ENCODE results near the gene FLRT1.
A peak's percentile ranks its signal among the peaks of the same experiment; 100 is the strongest.

FLRT1 gene

GRCh38 chr11:64035576-64035975, at the start of gene FLRT1:
Gene FLRT1 (plus strand): TSS chr11:64035931. CDS start chr11:64116268, 80,337 bp downstream.
- no peak for TF ChIP-seq ZNF274 (IDR thresholded peaks at IDR 0.05; ENCODE audit: low read depth, low read length)
- H3K4me3 ChIP-seq (ENCODE audit: low read length) = no peak within 1 kb of the TSS

GRCh38 chr11:63986156-63986931, 49.4 kb upstream of the FLRT1 start, which contains the start of gene OTUB1:
Gene OTUB1 (plus strand): TSS chr11:63986438. CDS start chr11:63986457, 19 bp downstream.
- H3K4me3 ChIP-seq (ENCODE audit: low read length) = peak within 1 kb of the TSS; percentile 79
- no peak for TF ChIP-seq ZNF274 (IDR thresholded peaks at IDR 0.05; ENCODE audit: low read depth, low read length)

- H3K4me3 ChIP-seq (ENCODE audit: low read length) = peak overlapping the region; percentile 79
- TF ChIP-seq ZNF274 (IDR thresholded peaks at IDR 0.05; ENCODE audit: low read depth, low read length) = no peak
Observed at GRCh38 chr11:63986932-63987513, 48.7 kb upstream of the FLRT1 start.

- no peak for TF ChIP-seq ZNF274 (IDR thresholded peaks at IDR 0.05; ENCODE audit: low read depth, low read length)
- H3K4me3 ChIP-seq (ENCODE audit: low read length) = no peak overlapping the region
Observed at GRCh38 chr11:63991558-63991957, 44.2 kb upstream of the FLRT1 start.

- no peak for TF ChIP-seq ZNF274 (IDR thresholded peaks at IDR 0.05; ENCODE audit: low read depth, low read length)
- no peak overlapping the region for H3K4me3 ChIP-seq (ENCODE audit: low read length)
Observed at GRCh38 chr11:63993100-63993499, 42.6 kb upstream of the FLRT1 start.

- TF ChIP-seq ZNF274 (IDR thresholded peaks at IDR 0.05; ENCODE audit: low read depth, low read length) = no peak
- no peak overlapping the region for H3K4me3 ChIP-seq (ENCODE audit: low read length)
Observed at GRCh38 chr11:63993993-63994392, 41.7 kb upstream of the FLRT1 start.

- H3K4me3 ChIP-seq (ENCODE audit: low read length) = no peak overlapping the region
- no peak for TF ChIP-seq ZNF274 (IDR thresholded peaks at IDR 0.05; ENCODE audit: low read depth, low read length)
Observed at GRCh38 chr11:63996512-63996911, 39.2 kb upstream of the FLRT1 start.

- H3K4me3 ChIP-seq (ENCODE audit: low read length) = no peak overlapping the region
- no peak for TF ChIP-seq ZNF274 (IDR thresholded peaks at IDR 0.05; ENCODE audit: low read depth, low read length)
Observed at GRCh38 chr11:63997104-63997700, 38.5 kb upstream of the FLRT1 start.

- no peak overlapping the region for H3K4me3 ChIP-seq (ENCODE audit: low read length)
- no peak for TF ChIP-seq ZNF274 (IDR thresholded peaks at IDR 0.05; ENCODE audit: low read depth, low read length)
Observed at GRCh38 chr11:63997801-63998337, 37.9 kb upstream of the FLRT1 start.

- no peak for TF ChIP-seq ZNF274 (IDR thresholded peaks at IDR 0.05; ENCODE audit: low read depth, low read length)
- no peak overlapping the region for H3K4me3 ChIP-seq (ENCODE audit: low read length)
Observed at GRCh38 chr11:63998558-63999348, 37.0 kb upstream of the FLRT1 start.

- H3K4me3 ChIP-seq (ENCODE audit: low read length) = no peak overlapping the region
Observed at GRCh38 chr11:63999349-64000025, 36.2 kb upstream of the FLRT1 start.

GRCh38 chr11:64000026-64000739, 35.5 kb upstream of the FLRT1 start:
- no peak overlapping the region for H3K4me3 ChIP-seq (ENCODE audit: low read length)

More at GRCh38 chr11:63999349-64000025, 36.2 kb upstream of the FLRT1 start:
- TF ChIP-seq ZNF274 (IDR thresholded peaks at IDR 0.05; ENCODE audit: low read depth, low read length) = no peak

More at GRCh38 chr11:64000026-64000739, 35.5 kb upstream of the FLRT1 start:
- TF ChIP-seq ZNF274 (IDR thresholded peaks at IDR 0.05; ENCODE audit: low read depth, low read length) = no peak
